ENCODE results near the gene GZMM.

GRCh38 chr19:541699-542098 lies 2.2 kb upstream of the GZMM start:
- no peak for TF ChIP-seq CTCF (IDR thresholded peaks at IDR 0.05 in 2 of 3, conservative IDR thresholded peaks at IDR 0.05 in 1 of 3; ENCODE audit: borderline replicate concordance in 1 of 3, insufficient read depth in 1 of 3, low read depth in 2 of 3, low read length in 2 of 3)
- TF ChIP-seq FOSL1 (IDR thresholded peaks at IDR 0.05; ENCODE audit: low read depth) = no peak

All from HCT116 (cell line).